GM13977 (cell line): ENCODE results near the gene GSTA4.

ENCODE experiments used
- DNase-seq: peaks from one replicate; pipeline ENCODE4 v3.0.0; 2012; ENCODE audit warnings: low spot score
- in situ Hi-C: fragments of 300-500 bp; cut with MboI; formaldehyde crosslinking; loops from one replicate; pipeline ENCODE4 v1.12.0; 2022; ENCODE audit warnings: low sequenced_read_pairs, low pct_unique_long_range_greater_than_20kb, mixed read lengths, inconsistent platforms; ENCODE audit not compliant: unreplicated experiment
- TF ChIP-seq, protein P1 (sequence below): IDR thresholded peaks from 2 replicates; pipeline ENCODE4 v1.5.1; 2012; ENCODE audit warnings: mild to moderate bottlenecking, control low read depth; ENCODE audit not compliant: insufficient read depth; ENCODE audit errors: extremely low read depth, missing control alignments

Gene GSTA4, protein sequence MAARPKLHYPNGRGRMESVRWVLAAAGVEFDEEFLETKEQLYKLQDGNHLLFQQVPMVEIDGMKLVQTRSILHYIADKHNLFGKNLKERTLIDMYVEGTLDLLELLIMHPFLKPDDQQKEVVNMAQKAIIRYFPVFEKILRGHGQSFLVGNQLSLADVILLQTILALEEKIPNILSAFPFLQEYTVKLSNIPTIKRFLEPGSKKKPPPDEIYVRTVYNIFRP

DNA sequence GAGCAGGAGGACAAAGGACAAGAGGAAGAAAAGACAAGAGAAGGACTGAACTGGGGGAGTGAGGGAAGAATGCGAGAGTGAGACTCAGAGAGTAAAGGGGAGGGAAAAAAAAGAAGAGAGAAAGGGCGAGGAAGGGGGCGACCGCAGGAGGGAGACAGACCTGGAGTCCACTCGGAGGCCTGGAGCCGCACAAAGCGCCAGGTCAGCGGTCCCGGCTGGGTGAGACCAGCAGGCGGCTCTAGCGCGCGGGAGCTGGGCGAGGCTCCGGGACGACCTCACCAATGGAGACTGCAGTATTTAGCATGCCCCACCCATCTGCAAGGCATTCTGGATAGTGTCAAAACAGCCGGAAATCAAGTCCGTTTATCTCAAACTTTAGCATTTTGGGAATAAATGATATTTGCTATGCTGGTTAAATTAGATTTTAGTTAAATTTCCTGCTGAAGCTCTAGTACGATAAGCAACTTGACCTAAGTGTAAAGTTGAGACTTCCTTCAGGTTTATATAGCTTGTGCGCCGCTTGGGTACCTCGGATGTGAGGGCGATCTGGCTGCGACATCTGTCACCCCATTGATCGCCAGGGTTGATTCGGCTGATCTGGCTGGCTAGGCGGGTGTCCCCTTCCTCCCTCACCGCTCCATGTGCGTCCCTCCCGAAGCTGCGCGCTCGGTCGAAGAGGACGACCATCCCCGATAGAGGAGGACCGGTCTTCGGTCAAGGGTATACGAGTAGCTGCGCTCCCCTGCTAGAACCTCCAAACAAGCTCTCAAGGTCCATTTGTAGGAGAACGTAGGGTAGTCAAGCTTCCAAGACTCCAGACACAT is at the start of gene GSTA4:
Gene GSTA4, minus strand, starts transcription at position 196 of the 824 bp plus-strand sequence. CDS start 1,041 bp downstream, outside the sequence.
- TF ChIP-seq, protein P1, sequence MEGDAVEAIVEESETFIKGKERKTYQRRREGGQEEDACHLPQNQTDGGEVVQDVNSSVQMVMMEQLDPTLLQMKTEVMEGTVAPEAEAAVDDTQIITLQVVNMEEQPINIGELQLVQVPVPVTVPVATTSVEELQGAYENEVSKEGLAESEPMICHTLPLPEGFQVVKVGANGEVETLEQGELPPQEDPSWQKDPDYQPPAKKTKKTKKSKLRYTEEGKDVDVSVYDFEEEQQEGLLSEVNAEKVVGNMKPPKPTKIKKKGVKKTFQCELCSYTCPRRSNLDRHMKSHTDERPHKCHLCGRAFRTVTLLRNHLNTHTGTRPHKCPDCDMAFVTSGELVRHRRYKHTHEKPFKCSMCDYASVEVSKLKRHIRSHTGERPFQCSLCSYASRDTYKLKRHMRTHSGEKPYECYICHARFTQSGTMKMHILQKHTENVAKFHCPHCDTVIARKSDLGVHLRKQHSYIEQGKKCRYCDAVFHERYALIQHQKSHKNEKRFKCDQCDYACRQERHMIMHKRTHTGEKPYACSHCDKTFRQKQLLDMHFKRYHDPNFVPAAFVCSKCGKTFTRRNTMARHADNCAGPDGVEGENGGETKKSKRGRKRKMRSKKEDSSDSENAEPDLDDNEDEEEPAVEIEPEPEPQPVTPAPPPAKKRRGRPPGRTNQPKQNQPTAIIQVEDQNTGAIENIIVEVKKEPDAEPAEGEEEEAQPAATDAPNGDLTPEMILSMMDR = peak; percentile 67
- in situ Hi-C loops = loop anchor here (10.0 kb wide), 1 partner anchor 60 kb away; no protein-coding TSS in a partner anchor
- DNase-seq = peak; percentile 89

DNA sequence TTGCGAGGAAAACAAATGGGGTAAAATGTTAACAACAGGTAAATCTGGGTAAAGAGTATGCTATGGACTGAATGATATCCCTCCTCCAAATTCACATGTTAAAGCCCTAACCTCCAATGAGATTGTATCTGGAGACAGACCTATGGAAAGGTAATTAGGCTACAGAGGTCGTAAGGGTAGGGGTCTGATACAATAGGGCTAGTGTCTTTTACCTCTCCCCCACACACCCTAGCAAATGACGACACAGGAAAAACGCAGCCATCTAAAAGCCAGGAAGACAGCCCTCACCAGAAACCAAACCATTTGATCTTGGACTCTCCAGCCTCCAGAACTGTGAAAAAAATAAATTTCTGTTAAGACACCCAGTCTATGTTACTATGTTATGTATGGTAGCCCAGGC is 49.5 kb upstream of the GSTA4 start:
- in situ Hi-C loops = no loop called here
- TF ChIP-seq, protein P1 = no peak
- DNase-seq = no peak

DNA sequence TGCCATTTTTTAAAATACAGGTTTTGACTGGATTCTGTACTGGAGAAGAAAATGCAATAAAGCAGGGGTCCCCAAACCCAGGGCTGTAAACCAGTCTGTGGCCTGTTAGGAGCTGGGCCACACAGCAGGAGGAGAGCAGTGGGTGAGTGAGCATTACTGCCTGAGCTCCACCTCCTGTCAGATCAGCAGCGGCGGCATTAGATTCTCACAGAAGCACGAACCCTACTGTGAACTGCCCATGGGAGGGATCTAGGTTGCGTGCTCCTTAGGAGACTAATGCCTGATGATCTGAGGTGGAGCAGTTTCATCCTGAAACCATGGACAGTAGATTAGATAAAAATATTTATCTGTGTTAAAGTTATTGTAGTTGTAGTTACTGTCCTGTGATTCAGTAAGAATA is 49.0 kb upstream of the GSTA4 start:
- no peak for DNase-seq

DNA sequence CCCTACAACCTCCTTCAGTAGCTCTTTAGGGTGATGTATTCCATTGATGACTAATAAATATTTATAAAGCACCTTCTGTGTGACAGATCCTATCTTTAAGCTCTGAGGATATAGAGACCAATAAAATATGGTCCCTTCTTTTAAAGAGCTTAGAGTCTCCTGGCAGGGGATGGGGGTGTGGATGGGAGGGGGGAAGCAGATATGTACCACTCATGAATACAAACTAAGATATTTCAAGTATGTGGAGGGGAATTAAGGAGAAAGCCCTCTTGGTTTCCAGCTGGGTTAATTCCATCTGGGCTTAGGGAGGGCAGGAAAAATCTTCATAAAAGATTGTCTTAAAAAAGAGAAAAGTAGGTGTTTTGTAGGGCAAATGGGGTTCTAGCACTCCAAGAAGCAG is 48.5 kb upstream of the GSTA4 start:
- TF ChIP-seq, protein P1 = no peak
- in situ Hi-C loops = no loop called here
- no peak for DNase-seq

More for the DNA sequence above, 49.0 kb upstream of the GSTA4 start:
- TF ChIP-seq, protein P1 = no peak
- in situ Hi-C loops = no loop called here

DNA sequence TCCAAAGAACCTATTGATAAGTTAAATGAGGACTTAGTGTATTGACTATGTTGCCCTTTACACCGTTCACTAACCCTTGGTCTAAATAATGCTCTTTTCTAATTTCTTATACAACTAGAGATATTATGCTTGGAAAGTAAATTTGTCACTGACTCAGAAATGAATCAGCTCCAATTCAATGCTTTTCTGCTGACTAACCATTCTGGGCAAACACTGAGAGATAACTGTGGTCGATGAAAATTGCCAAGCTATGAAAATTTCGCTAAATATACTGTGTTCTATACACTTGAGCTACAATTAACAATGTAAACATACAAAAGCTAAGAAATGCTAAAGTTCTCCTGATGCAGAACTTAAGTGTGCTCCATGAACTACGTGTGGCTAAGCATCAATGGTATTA is 47.0 kb upstream of the GSTA4 start:
- in situ Hi-C loops = no loop called here
- TF ChIP-seq, protein P1 = no peak
- DNase-seq = no peak

DNA sequence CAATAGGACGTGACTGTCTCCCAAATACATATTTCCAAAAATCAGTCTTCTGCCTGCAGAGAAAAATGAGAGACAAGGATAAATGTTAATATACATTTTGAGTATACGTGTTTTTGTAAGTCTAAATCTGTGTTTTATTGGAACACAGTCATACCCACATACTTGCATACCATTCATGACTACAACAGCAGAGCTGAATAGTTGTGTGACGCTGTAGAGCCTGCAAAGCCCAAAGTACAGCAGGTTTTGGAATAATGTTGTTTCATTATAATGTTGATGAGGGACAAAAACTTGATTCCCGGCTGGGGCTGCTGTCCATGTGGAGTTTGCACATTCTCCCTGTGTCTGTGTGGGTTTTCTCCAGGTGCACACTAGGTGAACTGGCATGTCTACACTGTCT is 46.3 kb upstream of the GSTA4 start:
- no peak for DNase-seq
- TF ChIP-seq, protein P1 = no peak
- in situ Hi-C loops = no loop called here
